ENCODE data around the gene ADIRF.
"Not testable (repeated sequence)": the region's sequence is repeated elsewhere in the genome, so short reads cannot be mapped to it uniquely, and the experiment has no call there.

ADIRF gene

GRCh38 chr10:86968271-86968993 lies at the start of gene ADIRF:
ADIRF (plus strand) TSS chr10:86968482; CDS start chr10:86968545, 63 bp downstream.
- no peak for DNase-seq (ENCODE audit: low spot score)

GRCh38 chr10:86922553-86922961 lies 45.7 kb upstream of the ADIRF start:
- no peak for DNase-seq (ENCODE audit: low spot score)

GRCh38 chr10:86929468-86930380 lies 38.6 kb upstream of the ADIRF start:
- DNase-seq (ENCODE audit: low spot score), result no peak

- DNase-seq (ENCODE audit: low spot score), result no peak
Observed at GRCh38 chr10:86931872-86932271, 36.4 kb upstream of the ADIRF start.

DNA sequence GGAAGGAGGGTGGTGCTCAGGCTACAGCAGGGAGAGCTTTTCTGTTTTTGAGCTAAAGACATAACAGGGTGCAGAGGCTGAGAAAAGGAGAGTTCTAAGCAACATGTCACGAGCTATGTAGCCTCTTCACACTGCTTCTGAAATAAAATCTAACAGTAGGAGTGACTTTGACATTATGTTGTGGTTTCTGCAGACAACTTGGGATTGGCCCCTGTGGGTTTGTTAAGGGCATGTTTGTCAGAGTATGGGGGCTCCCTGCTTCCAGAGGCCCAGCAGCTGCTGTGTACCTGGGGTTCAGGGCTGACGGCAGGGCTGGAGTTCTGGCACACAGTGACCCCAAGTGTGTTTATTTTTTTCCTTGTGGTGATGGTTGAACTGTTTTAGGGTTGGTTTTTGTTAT lies 35.6 kb upstream of the ADIRF start:
- DNase-seq (ENCODE audit: low spot score), result no peak

- DNase-seq (ENCODE audit: low spot score), result not testable (repeated sequence)
Observed at GRCh38 chr10:86934162-86934711, 34.0 kb upstream of the ADIRF start.

DNA sequence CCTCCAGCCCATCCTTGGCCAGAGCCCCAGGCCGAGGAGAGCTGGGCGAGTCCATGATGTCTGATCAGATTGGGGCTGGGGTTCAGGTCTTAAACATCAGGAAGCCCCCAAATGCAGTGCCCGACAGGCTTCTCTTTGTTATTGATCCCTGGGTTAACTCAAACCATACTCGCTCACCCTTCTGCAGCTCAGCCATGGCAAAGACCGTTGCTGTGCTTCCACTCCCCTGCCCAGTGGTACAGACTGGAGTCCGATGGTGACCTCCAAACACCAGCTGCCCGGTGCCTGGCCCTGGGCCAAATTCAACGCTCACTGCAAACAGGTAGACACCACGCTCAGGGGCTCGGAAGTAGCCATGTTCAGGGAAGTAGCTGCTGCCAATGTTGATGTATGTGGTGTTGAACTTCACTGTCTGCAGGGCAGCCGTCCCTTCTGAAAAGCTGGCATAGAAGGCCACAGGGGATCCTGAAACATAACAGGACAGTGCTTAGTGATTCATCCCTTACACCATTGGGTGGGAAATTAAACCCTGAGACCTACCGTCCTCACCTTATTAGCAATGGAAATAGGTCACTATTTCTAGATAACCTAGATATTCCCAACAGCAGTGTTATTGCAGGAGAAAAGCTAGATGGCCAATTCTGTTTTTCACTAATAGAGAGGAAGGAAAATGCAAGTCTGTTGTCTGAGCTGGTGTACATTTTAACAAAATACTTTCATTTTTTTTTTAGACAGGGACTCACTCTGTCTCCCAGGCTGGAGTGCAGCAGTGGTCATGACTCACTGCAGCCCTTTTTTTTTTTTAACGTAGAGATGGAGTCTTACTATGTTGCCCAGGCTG lies 31.4 kb upstream of the ADIRF start:
- no peak for DNase-seq (ENCODE audit: low spot score)

DNA sequence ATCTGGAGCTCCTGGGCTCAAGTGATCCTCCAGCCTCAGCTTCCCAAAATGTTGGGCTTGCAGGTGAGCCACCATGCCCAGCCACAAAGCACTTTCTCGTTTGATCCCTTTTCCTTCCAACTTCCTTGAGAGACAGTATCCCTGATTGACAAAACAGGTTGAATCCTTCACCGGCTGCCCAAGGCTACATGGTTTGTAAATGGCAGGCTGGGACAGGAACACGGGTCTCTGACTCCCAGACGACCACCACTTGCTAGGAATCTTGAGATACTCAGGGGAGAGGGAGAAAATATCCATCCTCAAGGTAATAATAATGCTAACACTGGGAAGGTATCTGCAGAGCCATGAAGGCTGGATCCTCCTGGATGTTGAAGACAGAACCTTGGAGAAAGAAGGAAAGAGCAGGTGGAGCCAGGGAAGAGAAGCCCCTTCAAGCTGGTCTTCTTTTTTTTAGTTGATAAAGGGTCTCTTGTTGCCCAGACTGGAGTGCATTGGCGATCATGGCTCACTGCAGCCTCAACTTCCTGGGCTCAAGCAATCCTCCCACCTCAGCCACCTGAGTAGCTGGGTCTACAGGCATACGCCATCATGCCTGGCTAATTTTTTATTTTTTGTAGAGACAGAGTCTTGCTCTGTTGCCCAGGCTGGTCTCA lies 30.7 kb upstream of the ADIRF start:
- DNase-seq (ENCODE audit: low spot score), result no peak

- no peak for DNase-seq (ENCODE audit: low spot score)
Observed at GRCh38 chr10:86938260-86938659, 30.0 kb upstream of the ADIRF start.

DNA sequence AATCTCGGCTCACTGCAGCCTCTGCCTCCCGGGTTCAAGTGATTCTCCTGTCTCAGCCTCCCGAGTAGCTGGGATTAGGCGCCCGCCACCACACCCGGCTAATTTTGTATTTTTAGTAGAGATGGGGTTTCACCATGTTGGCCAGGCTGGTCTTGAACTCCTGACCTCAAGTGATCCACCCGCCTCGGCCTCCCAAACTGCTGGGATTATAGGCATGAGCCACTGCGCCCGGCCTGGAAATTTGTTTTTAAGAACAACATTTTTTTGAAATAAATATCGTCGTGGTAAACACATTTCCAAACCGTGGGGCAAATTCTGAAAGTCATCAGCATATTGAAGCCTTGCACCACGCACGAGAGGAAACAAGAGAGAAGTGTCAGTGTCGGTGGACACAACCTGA lies 28.2 kb upstream of the ADIRF start:
- not testable (repeated sequence) for DNase-seq (ENCODE audit: low spot score)

GRCh38 chr10:86940677-86941076 lies 27.6 kb upstream of the ADIRF start:
- no peak for DNase-seq (ENCODE audit: low spot score)

DNA sequence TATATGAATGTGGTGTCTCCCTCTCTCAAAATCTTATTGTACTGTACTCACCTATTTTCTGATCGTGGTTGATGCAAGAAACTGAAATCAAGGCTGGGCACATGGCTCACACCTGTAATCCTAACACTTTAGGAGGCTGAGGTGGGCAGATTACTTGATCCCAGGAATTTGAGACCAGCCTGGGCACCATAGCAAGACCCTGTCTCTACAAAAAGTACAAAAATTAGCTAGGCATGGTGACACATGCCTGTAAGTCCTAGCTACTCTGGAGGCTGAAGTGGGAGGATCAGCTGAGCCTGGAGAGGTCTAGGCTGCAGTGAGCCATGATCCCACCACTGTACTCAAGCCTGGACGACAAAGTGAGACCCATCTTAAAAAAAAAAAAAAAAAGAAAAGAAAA lies 26.9 kb upstream of the ADIRF start:
- DNase-seq (ENCODE audit: low spot score), result no peak

DNA sequence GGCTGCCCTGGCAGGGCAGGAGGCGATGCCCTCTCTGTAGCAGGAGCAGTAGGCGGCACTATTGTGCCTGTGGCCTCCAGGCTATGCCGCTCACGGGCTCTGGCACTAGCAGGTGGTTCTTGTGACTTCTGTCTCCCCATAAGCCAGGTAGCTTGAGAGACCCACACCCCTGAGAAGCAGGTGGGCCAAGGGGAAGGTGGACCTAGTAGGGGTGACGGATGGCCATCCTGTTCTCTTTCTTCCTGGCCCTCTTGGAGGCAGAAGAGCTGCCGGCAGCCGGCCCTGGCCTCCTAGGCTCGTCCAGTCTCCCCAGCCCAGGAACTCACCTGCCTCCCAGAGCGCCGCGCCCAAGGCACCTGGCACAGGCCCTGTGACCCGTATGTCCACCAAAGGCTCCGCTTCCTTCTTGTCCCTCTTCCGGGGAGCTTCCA lies 26.3 kb upstream of the ADIRF start:
- no peak for DNase-seq (ENCODE audit: low spot score)

DNA sequence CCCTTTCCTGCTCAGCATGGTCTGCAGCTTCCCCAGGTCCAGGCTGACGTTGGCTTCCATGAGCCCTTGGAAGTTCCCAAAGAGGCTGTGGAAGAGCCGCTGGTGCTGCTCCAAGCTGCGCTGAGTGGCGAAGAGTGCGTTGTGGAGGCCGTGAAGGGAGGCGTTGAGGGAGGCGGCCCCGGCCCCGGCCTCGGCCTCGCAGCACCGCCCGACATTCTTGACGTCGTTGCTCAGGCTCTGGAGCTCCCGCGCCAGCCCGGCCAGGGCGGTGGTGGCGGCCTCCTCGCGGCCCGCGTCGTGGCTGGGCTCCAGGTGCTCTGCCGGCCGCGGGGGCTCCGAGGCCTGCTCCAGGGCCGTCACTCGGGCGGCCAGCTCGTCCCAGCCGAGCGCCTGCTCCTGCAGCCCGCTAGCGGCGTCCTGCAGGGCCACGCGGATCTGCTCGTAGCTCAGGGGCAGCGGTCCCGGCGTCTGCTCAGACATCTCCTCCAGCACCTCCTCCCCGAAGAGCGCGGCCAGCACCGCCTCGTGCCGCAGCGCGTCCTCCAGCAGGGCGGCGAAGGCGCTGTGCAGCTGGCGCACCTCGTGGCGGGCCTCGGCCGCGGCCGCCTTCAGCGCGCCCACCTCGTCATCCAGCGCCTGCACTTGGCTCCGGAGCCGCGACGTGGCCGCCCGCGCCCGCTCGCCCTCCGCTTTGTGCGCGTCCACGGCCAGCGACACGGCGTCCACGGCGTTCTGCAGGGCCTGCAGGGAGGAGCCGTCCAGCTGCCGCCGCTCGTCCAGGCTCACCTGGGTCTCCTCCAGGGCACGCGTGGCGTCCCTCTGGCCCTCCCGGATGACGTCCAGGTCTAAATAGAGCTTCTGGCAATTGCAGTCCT lies 25.6 kb upstream of the ADIRF start:
- no peak for DNase-seq (ENCODE audit: low spot score)

GRCh38 chr10:86943316-86944030 lies 24.8 kb upstream of the ADIRF start:
- no peak for DNase-seq (ENCODE audit: low spot score)

GRCh38 chr10:86944031-86944419 lies 24.3 kb upstream of the ADIRF start:
- DNase-seq (ENCODE audit: low spot score), result no peak

- no peak for DNase-seq (ENCODE audit: low spot score)
Observed at GRCh38 chr10:86944471-86944870, 23.8 kb upstream of the ADIRF start.

GRCh38 chr10:86944907-86945306 lies 23.4 kb upstream of the ADIRF start:
- DNase-seq (ENCODE audit: low spot score), result no peak

- DNase-seq (ENCODE audit: low spot score), result no peak
Observed at GRCh38 chr10:86945361-86946212, 22.7 kb upstream of the ADIRF start.

Data from Ammon's horn (tissue), 1 donor.